ENCODE measurements around the gene TRIM25. TPM values are rescaled to one million over a fixed set of nuclear protein-coding genes. Genes with fewer than 3 reads are reported as not detected.

TRIM25 gene
- total RNA-seq, 2 donors from 2014 or later, result 139 to 215 TPM

DNA sequence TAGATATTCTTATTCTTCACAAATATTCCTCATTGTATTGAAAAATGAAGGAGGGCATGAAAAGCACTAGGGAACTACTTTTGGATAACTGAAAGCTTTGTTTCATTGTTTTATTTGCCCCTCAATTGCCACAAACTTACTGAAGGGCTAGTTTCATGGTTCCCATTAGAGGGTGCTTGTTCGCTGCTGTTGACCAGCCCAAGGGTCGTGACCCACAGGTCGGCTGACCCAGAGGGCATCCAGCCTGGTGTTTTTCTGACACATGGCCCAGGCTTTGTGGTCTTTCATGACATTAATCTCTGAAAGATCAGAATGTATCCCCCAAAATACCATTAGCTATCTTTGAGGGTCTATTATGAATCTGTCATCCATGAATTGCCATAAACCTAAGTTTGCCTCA is 49.9 kb downstream of the TRIM25 start:
- Mint-ChIP-seq H3K36me3 (no peaks in the 10 kb centered on the region), H3K27ac (no peak overlapping the region), H3K9me3 (no peaks in the 10 kb centered on the region)
- DNase-seq (ENCODE audit: low spot score in 2 of 2) (no peak), ATAC-seq (no peak)

GRCh38 chr17:56861899-56862298 is 52.0 kb downstream of the TRIM25 start:
- no peak for ATAC-seq
- no peaks in the 10 kb centered on the region for H3K36me3 Mint-ChIP-seq
- no peaks in the 10 kb centered on the region for H3K9me3 Mint-ChIP-seq
- no peak for DNase-seq (ENCODE audit: low spot score in 2 of 2)
- no peak overlapping the region for H3K27ac Mint-ChIP-seq

DNA sequence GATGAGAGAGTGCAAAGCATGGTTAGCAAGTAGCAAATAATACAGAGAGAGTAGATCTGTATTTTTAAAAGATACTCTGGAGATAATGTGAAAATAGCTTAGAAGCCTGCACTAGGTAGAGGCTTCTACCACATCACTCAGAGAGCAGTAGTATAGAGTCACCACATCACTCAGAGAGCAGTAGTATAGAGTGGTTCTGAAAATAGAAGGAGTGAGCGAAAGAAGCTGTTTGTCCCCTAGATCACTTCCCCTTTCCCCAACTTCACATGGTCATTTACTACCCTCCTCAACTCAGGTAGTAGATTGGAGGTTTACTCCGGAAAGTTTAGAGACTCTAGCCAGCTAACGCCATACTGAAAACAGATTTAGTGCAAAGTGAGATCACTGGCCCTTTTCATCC is 62.8 kb downstream of the TRIM25 start:
- DNase-seq (ENCODE audit: low spot score in 2 of 2) (no peak), ATAC-seq (peak in 1 of 2 donors; percentile 26)
- Mint-ChIP-seq H3K27ac (no peak overlapping the region), H3K36me3 (peaks cover 8 to 9% of the 10 kb centered on the region in 2 donors), H3K9me3 (no peaks in the 10 kb centered on the region)

DNA sequence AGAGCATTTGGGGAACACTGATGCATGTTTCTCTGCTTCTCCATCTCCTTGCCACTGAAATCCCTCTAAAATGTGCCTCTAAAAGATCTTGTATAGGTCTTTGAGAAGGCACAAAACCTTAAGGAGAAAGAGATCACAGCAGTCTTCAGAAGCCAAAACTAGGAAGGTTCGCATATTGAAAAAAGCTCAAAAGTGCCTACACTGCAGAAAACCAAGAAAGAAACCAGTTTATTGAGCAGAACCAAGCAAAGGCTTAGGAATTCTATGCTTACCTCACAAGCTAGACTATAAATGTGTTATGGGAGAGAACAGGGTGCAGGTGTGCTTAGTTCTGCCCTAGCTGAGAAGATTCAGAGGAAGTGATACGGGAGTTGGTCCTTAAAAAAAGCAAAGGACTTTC is 63.3 kb downstream of the TRIM25 start:
- no peaks in the 10 kb centered on the region for H3K9me3 Mint-ChIP-seq
- peaks cover 8 to 9% of the 10 kb centered on the region in 2 donors for H3K36me3 Mint-ChIP-seq
- no peak overlapping the region for H3K27ac Mint-ChIP-seq
- ATAC-seq, result no peak
- no peak for DNase-seq (ENCODE audit: low spot score in 2 of 2)

DNA sequence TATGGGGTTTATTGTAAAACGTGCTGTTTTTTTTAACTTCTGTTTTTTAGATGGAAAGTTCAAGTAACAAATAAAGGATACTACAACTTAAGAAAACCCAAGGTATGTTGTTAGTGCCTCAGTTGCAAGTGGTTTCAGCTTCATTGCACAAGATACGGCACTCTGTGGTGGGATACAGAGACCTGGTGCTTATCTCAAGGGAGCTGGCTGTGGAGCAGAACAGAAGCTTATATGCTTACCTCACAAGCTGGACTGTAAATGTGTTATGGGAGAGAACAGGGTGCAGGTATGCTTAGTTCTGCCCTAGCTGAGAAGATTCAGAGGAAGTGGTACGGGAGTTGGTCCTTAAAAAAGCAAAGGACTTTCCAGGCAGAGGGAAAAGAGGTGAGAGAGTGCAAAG is 64.7 kb downstream of the TRIM25 start:
- ATAC-seq, result no peak
- Mint-ChIP-seq H3K9me3 (no peaks in the 10 kb centered on the region), H3K36me3 (peaks cover 8 to 10% of the 10 kb centered on the region in 2 donors), H3K27ac (no peak overlapping the region)
- DNase-seq (ENCODE audit: low spot score in 2 of 2), result no peak

DNA sequence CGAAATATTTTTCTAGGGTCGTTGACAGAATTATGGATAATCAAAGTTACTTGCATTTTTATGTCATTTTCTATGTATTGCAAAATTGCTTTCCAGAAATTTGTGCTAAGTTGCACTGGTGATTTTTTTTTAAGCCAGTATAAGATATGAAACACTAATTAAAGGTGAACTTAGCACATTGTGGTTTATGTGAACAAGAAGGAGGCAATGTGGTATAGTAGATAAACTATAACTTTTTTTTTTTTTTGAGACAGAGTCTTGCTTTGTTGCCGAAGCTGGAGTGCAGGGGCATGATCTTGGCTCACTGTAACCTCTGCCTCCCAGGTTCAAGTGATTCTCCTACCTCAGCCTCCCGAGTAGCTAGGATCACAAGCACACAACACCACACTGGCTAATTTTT is 66.7 kb downstream of the TRIM25 start:
- no peak overlapping the region for H3K27ac Mint-ChIP-seq
- no peaks in the 10 kb centered on the region for H3K9me3 Mint-ChIP-seq
- DNase-seq (ENCODE audit: low spot score in 2 of 2) (no peak), ATAC-seq (no peak)
- H3K36me3 Mint-ChIP-seq, result peaks cover 8 to 14% of the 10 kb centered on the region in 2 donors

GRCh38 chr17:56845934-56846333 is 67.9 kb downstream of the TRIM25 start:
- ATAC-seq (no peak), DNase-seq (ENCODE audit: low spot score in 2 of 2) (no peak)
- no peaks in the 10 kb centered on the region for H3K9me3 Mint-ChIP-seq
- H3K36me3 Mint-ChIP-seq, result peaks cover under 1 to 14% of the 10 kb centered on the region in 2 donors
- H3K27ac Mint-ChIP-seq, result no peak overlapping the region

DNA sequence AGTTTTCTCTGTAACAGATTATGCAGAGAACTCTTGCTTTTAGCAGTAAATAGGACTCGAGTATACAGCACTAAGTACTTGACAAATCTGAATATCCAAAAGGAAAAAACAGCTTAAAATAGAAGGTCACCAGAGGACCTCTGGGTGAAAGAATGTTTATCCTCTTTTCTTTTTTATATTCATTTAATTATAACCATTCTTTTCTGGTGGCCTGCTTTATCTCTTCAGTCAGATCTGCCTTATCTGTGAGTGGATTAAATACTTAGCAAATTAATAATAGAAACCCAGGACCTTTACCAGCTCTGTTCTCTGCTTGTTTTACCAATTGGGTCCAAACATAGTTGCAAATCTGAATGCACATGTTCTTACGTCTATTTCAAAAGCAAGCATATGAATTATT is 71.3 kb downstream of the TRIM25 start:
- no peak overlapping the region for H3K27ac Mint-ChIP-seq
- peaks cover 4 to 13% of the 10 kb centered on the region in 2 donors for H3K36me3 Mint-ChIP-seq
- DNase-seq (ENCODE audit: low spot score in 2 of 2), result no peak
- H3K9me3 Mint-ChIP-seq, result no peaks in the 10 kb centered on the region
- ATAC-seq, result no peak

GRCh38 chr17:56838687-56839086 is 75.2 kb downstream of the TRIM25 start:
- Mint-ChIP-seq H3K9me3 (no peaks in the 10 kb centered on the region), H3K36me3 (peaks cover 21 to 31% of the 10 kb centered on the region in 2 donors), H3K27ac (no peak overlapping the region)
- no peak for ATAC-seq
- DNase-seq (ENCODE audit: low spot score in 2 of 2), result no peak

Other genes starting within 250 kb of the TRIM25 start
- gene C17orf67, start 80.1 kb downstream of the TRIM25 start, total RNA-seq, result 1 to 10 TPM; 2.5 to 3.5 TPM
- 10 to 100 TPM; 29.8 to 30.0 TPM for gene DGKE, start 79.9 kb downstream of the TRIM25 start, total RNA-seq
- 10 to 100 TPM; 22.6 to 26.1 TPM for gene COIL, start 47.0 kb upstream of the TRIM25 start, total RNA-seq
- gene SCPEP1, start 64.1 kb upstream of the TRIM25 start, total RNA-seq, result 10 to 100 TPM; 17.6 to 33.2 TPM
- 10 to 100 TPM; 16.8 to 28.0 TPM for gene AKAP1, start 171.2 kb upstream of the TRIM25 start, total RNA-seq

All from activated naive CD4-positive, alpha-beta T cell treated with anti-CD3 and anti-CD28 coated beads, Interleukin-2, amount 50 U/mL, for 72 hours (primary cell).